GM10248 (cell line): Measurements from ENCODE around the gene DOC2B.
"Not testable (repeated sequence)": the region's sequence is repeated elsewhere in the genome, so short reads cannot be mapped to it uniquely, and the experiment has no call there.

ENCODE experiments used
- CTCF ChIA-PET: fragments of 300-600 bp; sonication (Branson Sonifier 250); formaldehyde crosslinking; extraction: SDS; loops from one replicate; lab custom pipeline; 2021; ENCODE audit warnings: antibody characterized with exemption; lab: Yijun Ruan, JAX
- POLR2A ChIA-PET: fragments of 350-650 bp; sonication (Branson Sonifier 250); formaldehyde crosslinking; extraction: SDS; loops from one replicate; lab custom pipeline; 2020; ENCODE audit warnings: antibody characterized with exemption; lab: Yijun Ruan, JAX
- DNase-seq: peaks from one replicate; pipeline ENCODE4 v3.0.0; 2012; ENCODE audit errors: extremely low spot score
- CTCF ChIP-seq: IDR thresholded peaks from 2 replicates; pipeline ENCODE4 v1.5.1; 2012; ENCODE audit warnings: mild to moderate bottlenecking, low read depth; ENCODE audit errors: extremely low read depth, missing control alignments, control extremely low read depth

Gene DOC2B

GRCh38 chr17:219696-220095 is 38.2 kb upstream of the DOC2B start:
- ChIA-PET POLR2A (no interaction called here), CTCF (no interaction called here)
- no peak for TF ChIP-seq CTCF
- no peak for DNase-seq

- DNase-seq = no peak
- CTCF ChIA-PET = interaction anchor here (1.2 kb wide), 1 partner anchor 13 kb away, joined by 3 read pairs; no protein-coding TSS in a partner anchor
- no peak for TF ChIP-seq CTCF
Observed at GRCh38 chr17:218432-219110, 37.1 kb upstream of the DOC2B start.

GRCh38 chr17:216625-217024 is 35.2 kb upstream of the DOC2B start:
- ChIA-PET POLR2A (no interaction called here), CTCF (no interaction called here)
- TF ChIP-seq CTCF = no peak
- no peak for DNase-seq

More at GRCh38 chr17:218432-219110, 37.1 kb upstream of the DOC2B start:
- POLR2A ChIA-PET = no interaction called here

- CTCF ChIA-PET, DNase-seq: not testable (repeated sequence)
Observed at GRCh38 chr17:215563-216478, 34.4 kb upstream of the DOC2B start.

GRCh38 chr17:214881-215331 is 33.5 kb upstream of the DOC2B start:
- TF ChIP-seq CTCF = no peak
- ChIA-PET CTCF (no interaction called here), POLR2A (no interaction called here)
- no peak for DNase-seq

More at GRCh38 chr17:215563-216478, 34.4 kb upstream of the DOC2B start:
- POLR2A ChIA-PET = not testable (repeated sequence)

GRCh38 chr17:213286-214105 is 32.0 kb upstream of the DOC2B start:
- CTCF ChIA-PET = no interaction called here
- no peak for DNase-seq
- TF ChIP-seq CTCF = no peak
- POLR2A ChIA-PET = no interaction called here
